HepG2 (cell line): ENCODE results near the gene BTBD8. TPM values are rescaled to one million over a fixed set of nuclear protein-coding genes. Genes with fewer than 3 reads are reported as not detected.

ENCODE experiments used
- ATAC-seq: fragments of 200-7000 bp; cut with Tn5 transposase; 3 replicates; pipeline ENCODE4 v1.9.1; 2020; ENCODE audit warnings: mild to moderate bottlenecking, moderate library complexity
- BruUV-seq: library from RNA; stranded (reverse); fragments of 400-500 nt; replicated peaks from 2 replicates; lab custom pipeline; 2021; lab: Mats Ljungman, UMichigan
- CTCF ChIA-PET: fragments of 300-600 bp; formaldehyde crosslinking; extraction: SDS; loops from one replicate; lab custom pipeline; 2021; ENCODE audit warnings: low total read pairs, inconsistent platforms, low intra/inter-chr PET ratio; lab: Yijun Ruan, JAX
- POLR2A ChIA-PET: fragments of 350-600 bp; sonication (Branson Sonifier 250); formaldehyde crosslinking; loops from one replicate; lab custom pipeline; 2020; ENCODE audit warnings: antibody characterized with exemption, inconsistent platforms; lab: Yijun Ruan, JAX
- DNase-seq: peaks from one replicate; pipeline ENCODE4 v3.0.0-alpha.2; 2015; ENCODE audit warnings: low spot score
- FAIRE-seq: peaks from 3 replicates; lab custom pipeline; 2011; peaks lifted over from hg19 to GRCh38; lab: Jason Lieb, UNC
- H2AFZ ChIP-seq: one replicate; pipeline ENCODE4 v1.6.1; 2011; ENCODE audit warnings: low read length, inconsistent platforms
- H3K27ac ChIP-seq: fragments of 300-600 bp; 3 replicates; pipeline ENCODE4 v1.8.0; 2011; ENCODE audit warnings: mixed run types, mild to moderate bottlenecking, mixed read lengths, low read length, inconsistent platforms; ENCODE audit not compliant: insufficient read depth; ENCODE audit errors: extremely low read length
- H3K27me3 ChIP-seq, 2 experiments: fragments of 200-600 bp in 1 of 2; 2 replicates in 1 of 2; 3 replicates in 1 of 2; pipeline versions ENCODE4 v1.6.0 to v1.8.0; 2011; ENCODE audit warnings: low read length in 2 of 2, mild to moderate bottlenecking in 2 of 2, moderate library complexity in 2 of 2, inconsistent platforms in 1 of 2; ENCODE audit not compliant: insufficient read depth in 2 of 2, control insufficient read depth in 1 of 2
- H3K36me3 ChIP-seq, 2 experiments: fragments of 200-600 bp in 1 of 2; replicated peaks in 1 of 2; 2 replicates in 1 of 2; 3 replicates in 1 of 2; pipeline versions ENCODE4 v1.5.1 to v1.8.0; 2011; ENCODE audit warnings: low read length in 2 of 2, inconsistent platforms in 1 of 2; ENCODE audit not compliant: insufficient read depth in 2 of 2, control insufficient read depth in 1 of 2
- H3K4me1 ChIP-seq: 2 replicates; pipeline ENCODE4 v1.5.1; 2012; ENCODE audit warnings: low read length, inconsistent platforms; ENCODE audit not compliant: insufficient read depth
- H3K4me2 ChIP-seq: 2 replicates; pipeline ENCODE4 v1.6.0; 2011; ENCODE audit warnings: low read depth, low read length, inconsistent platforms
- H3K4me3 ChIP-seq, 3 experiments: fragments of 200-600 bp in 1 of 3; sonication (generic), shearing (Covaris generic) in 1 of 3; replicated peaks in 1 of 3; 2 replicates each; pipeline ENCODE4 v1.5.1; 2011 to 2016; ENCODE audit warnings: low read length in 3 of 3, inconsistent platforms in 2 of 3, low read depth in 2 of 3, mild to moderate bottlenecking in 2 of 3, control low read depth in 1 of 3, mixed read lengths in 1 of 3; ENCODE audit not compliant: insufficient read depth in 1 of 3
- H3K79me2 ChIP-seq: one replicate; pipeline ENCODE4 v1.6.1; 2011; ENCODE audit warnings: low read length, inconsistent platforms; ENCODE audit not compliant: insufficient read depth
- H3K9ac ChIP-seq: 2 replicates; pipeline ENCODE4 v1.6.0; 2011; ENCODE audit warnings: mild to moderate bottlenecking, low read depth, low read length, inconsistent platforms; ENCODE audit not compliant: insufficient read depth
- H3K9me3 ChIP-seq: 2 replicates; pipeline ENCODE4 v1.5.1; 2012; ENCODE audit warnings: mild to moderate bottlenecking, low read length
- H4K20me1 ChIP-seq: 2 replicates; pipeline ENCODE4 v1.6.0; 2011; ENCODE audit warnings: inconsistent platforms, mild to moderate bottlenecking, low read length, moderate library complexity; ENCODE audit not compliant: insufficient read depth
- DMAP1 ChIP-seq: IDR thresholded peaks from 2 replicates; pipeline ENCODE4 v1.6.1; 2016
- DNMT3B ChIP-seq: conservative IDR thresholded peaks from 2 replicates; pipeline ENCODE4 v1.6.1; 2016; ENCODE audit warnings: missing biosample characterization, control low read depth
- FOXA1 ChIP-seq, 2 experiments: fragments of 450-650 bp in 1 of 2; sonication (generic) in 1 of 2; formaldehyde crosslinking in 1 of 2; IDR thresholded peaks; 2 replicates each; pipeline versions ENCODE4 v1.4.0 to v1.6.1; 2016 to 2020; ENCODE audit warnings: missing genetic modification reagents in 1 of 2
- KAT8 ChIP-seq: IDR thresholded peaks from 2 replicates; pipeline ENCODE4 v1.6.1; 2016; ENCODE audit warnings: missing genetic modification reagents, missing compliant biosample characterization
- KDM3A ChIP-seq: IDR thresholded peaks from 2 replicates; pipeline ENCODE4 v1.6.1; 2018; ENCODE audit warnings: low read depth, missing compliant biosample characterization
- KLF12 ChIP-seq: sonication (generic); formaldehyde crosslinking; IDR thresholded peaks from 2 replicates; pipeline ENCODE4 v1.4.0; 2020; ENCODE audit warnings: missing genetic modification reagents, borderline replicate concordance
- KMT2A ChIP-seq: sonication (generic); formaldehyde crosslinking; IDR thresholded peaks from 2 replicates; pipeline ENCODE4 v1.4.0; 2020; ENCODE audit warnings: missing genetic modification reagents
- MTA1 ChIP-seq: sonication (generic); formaldehyde crosslinking; IDR thresholded peaks from 2 replicates; pipeline ENCODE4 v1.4.0; 2020; ENCODE audit warnings: missing genetic modification reagents, mild to moderate bottlenecking, borderline replicate concordance
- NR2F1 ChIP-seq, 2 experiments: fragments of 450-650 bp in 1 of 2; formaldehyde crosslinking in 1 of 2; IDR thresholded peaks; 2 replicates each; pipeline versions ENCODE4 v1.5.0 to v1.6.1; 2016 to 2020; ENCODE audit warnings: mild to moderate bottlenecking in 1 of 2, missing compliant biosample characterization in 1 of 2, missing genetic modification reagents in 1 of 2, moderate library complexity in 1 of 2
- NR2F2 ChIP-seq: IDR thresholded peaks from 2 replicates; pipeline ENCODE4 v1.6.1; 2012; ENCODE audit warnings: low read depth, inconsistent platforms, borderline replicate concordance
- RAD51 ChIP-seq: fragments of 450-650 bp; IDR thresholded peaks from 2 replicates; pipeline ENCODE4 v1.6.1; 2016; ENCODE audit warnings: borderline replicate concordance
- RBM39 ChIP-seq: fragments of 200-400 bp; formaldehyde crosslinking; IDR thresholded peaks from one replicate; pipeline ENCODE4 v1.6.1; 2018; ENCODE audit warnings: antibody characterized with exemption, mild to moderate bottlenecking, low read depth, low read length; ENCODE audit not compliant: poor library complexity, severe bottlenecking
- REXO4 ChIP-seq: sonication (generic); formaldehyde crosslinking; IDR thresholded peaks from 2 replicates; pipeline ENCODE4 v1.8.0; 2022; ENCODE audit warnings: missing genetic modification reagents, mild to moderate bottlenecking, borderline replicate concordance
- ZBTB42 ChIP-seq: sonication (generic); formaldehyde crosslinking; IDR thresholded peaks from 2 replicates; pipeline ENCODE4 v1.5.0; 2020; ENCODE audit warnings: mild to moderate bottlenecking, missing genetic modification reagents
- ZNF552 ChIP-seq: sonication (generic); formaldehyde crosslinking; IDR thresholded peaks from 2 replicates; pipeline ENCODE4 v1.9.0; 2022; ENCODE audit warnings: missing genetic modification reagents, mild to moderate bottlenecking, borderline replicate concordance
- WGBS: methylation state at CpG from one replicate; pipeline ENCODE4 v1.1.6; 2017; ENCODE audit warnings: low lambda C conversion rate; 5-methylcytosine and 5-hydroxymethylcytosine counted together
- in situ Hi-C: cut with HindIII; loops from 2 replicates; pipeline ENCODE4 v1.10.0; 2017; ENCODE audit warnings: low pct_unique_long_range_greater_than_20kb; ENCODE audit not compliant: extremely low pct_ligation_motif_present
- intact Hi-C: fragments of 100-400 bp; cut with micrococcal nuclease; formaldehyde crosslinking; loops from one replicate; pipeline ENCODE4 v1.10.0; 2022; ENCODE audit not compliant: unreplicated experiment
- polyA plus RNA-seq, 8 experiments: library from polyadenylated mRNA; depleted of rRNA in 3 of 8; stranded (reverse) in 7 of 8; unstranded in 1 of 8; fragments of >200 nt; fragmentation: Illumina TruSeq in 4 of 8; extraction: Trizol in 4 of 8; gene quantifications; 2 replicates each; pipeline versions ENCODE4 v1.2.1 to v1.2.3, GENCODE V29; 2011 to 2016; ENCODE audit warnings: low read depth in 4 of 8, missing spikeins in 1 of 8, mixed read lengths in 1 of 8; ENCODE audit not compliant: insufficient read depth in 1 of 8
- total RNA-seq, 5 experiments: library from RNA; depleted of rRNA; stranded (reverse); fragments of >200 nt; fragmentation: Illumina TruSeq; extraction: Trizol; gene quantifications; 2 replicates each; pipeline ENCODE4 v1.2.3, GENCODE V29; 2016; ENCODE audit warnings: low read depth in 1 of 5
- TF ChIP-seq, protein P1 (sequence below): sonication (generic); formaldehyde crosslinking; IDR thresholded peaks from 2 replicates; pipeline ENCODE4 v1.4.0; 2020; ENCODE audit warnings: mild to moderate bottlenecking, missing genetic modification reagents
- TF ChIP-seq, protein P2 (sequence below): IDR thresholded peaks from 2 replicates; pipeline ENCODE4 v1.6.1; 2012; ENCODE audit warnings: inconsistent platforms
- TF ChIP-seq, protein P3 (sequence below): sonication (generic); formaldehyde crosslinking; IDR thresholded peaks from 2 replicates; pipeline ENCODE4 v1.8.1; 2023; ENCODE audit warnings: mild to moderate bottlenecking, missing genetic modification reagents, borderline replicate concordance

Gene BTBD8
- total and polyA plus RNA-seq, 2 of the 13 experiments (the other 11 are each of a cell fraction or from before 2014, with no cell fraction given) = 0.41 to 1.8 TPM

DNA sequence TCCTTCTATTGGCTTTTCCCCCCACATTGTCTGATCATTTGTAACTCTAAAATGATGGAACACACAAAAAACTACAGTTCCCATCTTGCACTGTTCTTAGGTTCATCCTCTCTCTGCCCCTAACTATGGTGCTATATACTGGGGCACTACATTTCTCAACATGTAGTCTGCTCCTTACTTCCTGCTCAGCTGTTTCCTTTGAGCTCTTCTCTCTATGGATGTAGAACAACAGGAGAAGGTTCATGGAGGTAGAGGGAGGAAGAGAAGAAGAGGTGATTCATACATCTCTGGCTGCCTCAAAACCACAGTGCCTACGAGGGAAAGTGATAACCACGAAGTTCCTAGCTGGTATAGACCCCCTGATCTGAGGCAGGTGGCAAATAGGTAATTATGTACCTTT is 130.6 kb downstream of the BTBD8 start (continued):
- TF ChIP-seq, protein P1, sequence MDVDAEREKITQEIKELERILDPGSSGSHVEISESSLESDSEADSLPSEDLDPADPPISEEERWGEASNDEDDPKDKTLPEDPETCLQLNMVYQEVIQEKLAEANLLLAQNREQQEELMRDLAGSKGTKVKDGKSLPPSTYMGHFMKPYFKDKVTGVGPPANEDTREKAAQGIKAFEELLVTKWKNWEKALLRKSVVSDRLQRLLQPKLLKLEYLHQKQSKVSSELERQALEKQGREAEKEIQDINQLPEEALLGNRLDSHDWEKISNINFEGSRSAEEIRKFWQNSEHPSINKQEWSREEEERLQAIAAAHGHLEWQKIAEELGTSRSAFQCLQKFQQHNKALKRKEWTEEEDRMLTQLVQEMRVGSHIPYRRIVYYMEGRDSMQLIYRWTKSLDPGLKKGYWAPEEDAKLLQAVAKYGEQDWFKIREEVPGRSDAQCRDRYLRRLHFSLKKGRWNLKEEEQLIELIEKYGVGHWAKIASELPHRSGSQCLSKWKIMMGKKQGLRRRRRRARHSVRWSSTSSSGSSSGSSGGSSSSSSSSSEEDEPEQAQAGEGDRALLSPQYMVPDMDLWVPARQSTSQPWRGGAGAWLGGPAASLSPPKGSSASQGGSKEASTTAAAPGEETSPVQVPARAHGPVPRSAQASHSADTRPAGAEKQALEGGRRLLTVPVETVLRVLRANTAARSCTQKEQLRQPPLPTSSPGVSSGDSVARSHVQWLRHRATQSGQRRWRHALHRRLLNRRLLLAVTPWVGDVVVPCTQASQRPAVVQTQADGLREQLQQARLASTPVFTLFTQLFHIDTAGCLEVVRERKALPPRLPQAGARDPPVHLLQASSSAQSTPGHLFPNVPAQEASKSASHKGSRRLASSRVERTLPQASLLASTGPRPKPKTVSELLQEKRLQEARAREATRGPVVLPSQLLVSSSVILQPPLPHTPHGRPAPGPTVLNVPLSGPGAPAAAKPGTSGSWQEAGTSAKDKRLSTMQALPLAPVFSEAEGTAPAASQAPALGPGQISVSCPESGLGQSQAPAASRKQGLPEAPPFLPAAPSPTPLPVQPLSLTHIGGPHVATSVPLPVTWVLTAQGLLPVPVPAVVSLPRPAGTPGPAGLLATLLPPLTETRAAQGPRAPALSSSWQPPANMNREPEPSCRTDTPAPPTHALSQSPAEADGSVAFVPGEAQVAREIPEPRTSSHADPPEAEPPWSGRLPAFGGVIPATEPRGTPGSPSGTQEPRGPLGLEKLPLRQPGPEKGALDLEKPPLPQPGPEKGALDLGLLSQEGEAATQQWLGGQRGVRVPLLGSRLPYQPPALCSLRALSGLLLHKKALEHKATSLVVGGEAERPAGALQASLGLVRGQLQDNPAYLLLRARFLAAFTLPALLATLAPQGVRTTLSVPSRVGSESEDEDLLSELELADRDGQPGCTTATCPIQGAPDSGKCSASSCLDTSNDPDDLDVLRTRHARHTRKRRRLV (CRISPR knock-in tag) = no peak
- no peak for TF ChIP-seq ZNF552

DNA sequence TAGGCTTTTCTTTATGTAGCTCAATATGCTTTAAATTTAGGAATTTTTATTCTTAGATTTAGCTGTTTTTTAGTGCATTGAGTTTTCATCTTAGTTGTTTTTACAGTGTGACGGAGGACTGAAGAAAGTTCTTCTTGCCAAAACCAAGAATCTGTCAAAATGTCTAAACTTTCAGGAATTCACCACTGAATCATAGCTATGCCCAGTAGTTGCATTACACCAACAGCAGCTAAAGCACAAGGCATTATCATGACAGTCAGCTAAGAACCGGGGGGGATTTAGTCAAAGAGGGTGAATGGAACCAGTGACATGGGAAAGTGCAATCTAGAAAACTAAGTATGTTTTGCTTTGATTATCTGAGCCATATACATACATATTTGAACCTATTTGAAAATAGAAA is 131.0 kb downstream of the BTBD8 start:
- Histone ChIP-seq H3K79me2 (no peaks in the 10 kb centered on the region), H3K4me2 (no peak overlapping the region), H4K20me1 (no peaks in the 10 kb centered on the region), H2AFZ (no peak overlapping the region), H3K9ac (no peak overlapping the region), H3K27me3 (no peaks in the 10 kb centered on the region; a peak in 2 of 5 replicates), H3K4me3 (no peak overlapping the region), H3K36me3 (no peaks in the 10 kb centered on the region), H3K9me3 (peaks cover 4% of the 10 kb centered on the region; the same call in 1 of the 2 replicates), H3K4me1 (no peaks in the 10 kb centered on the region), H3K27ac (no peak overlapping the region)
- intact Hi-C loops = no loop called here
- TF ChIP-seq, protein P2, sequence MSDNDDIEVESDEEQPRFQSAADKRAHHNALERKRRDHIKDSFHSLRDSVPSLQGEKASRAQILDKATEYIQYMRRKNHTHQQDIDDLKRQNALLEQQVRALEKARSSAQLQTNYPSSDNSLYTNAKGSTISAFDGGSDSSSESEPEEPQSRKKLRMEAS = no peak
- no peak for TF ChIP-seq NR2F2
- no peak for TF ChIP-seq KLF12 (CRISPR knock-in tag)
- no peak for TF ChIP-seq KDM3A
- TF ChIP-seq ZBTB42 (CRISPR knock-in tag) = no peak
- no peak for TF ChIP-seq FOXA1 (IDR thresholded peaks at IDR 0.05)
- no peak for TF ChIP-seq FOXA1 (CRISPR knock-in tag; IDR thresholded peaks at IDR 0.05)
- TF ChIP-seq REXO4 (CRISPR knock-in tag) = no peak
- no peak for TF ChIP-seq NR2F1 (CRISPR knock-in tag; IDR thresholded peaks at IDR 0.05)
- no peak for TF ChIP-seq DMAP1 (CRISPR knock-in tag)
- no peak for TF ChIP-seq MTA1 (CRISPR knock-in tag)
- TF ChIP-seq DNMT3B (CRISPR knock-in tag) = no peak
- no peak for TF ChIP-seq KAT8 (CRISPR knock-in tag)
- no peak for TF ChIP-seq RAD51
- no peak for TF ChIP-seq RBM39
- TF ChIP-seq, protein P3, sequence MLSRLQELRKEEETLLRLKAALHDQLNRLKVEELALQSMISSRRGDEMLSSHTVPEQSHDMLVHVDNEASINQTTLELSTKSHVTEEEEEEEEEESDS (CRISPR knock-in tag) = no peak
- no peak for TF ChIP-seq KMT2A (CRISPR knock-in tag)
- CTCF ChIA-PET = no interaction called here
- DNase-seq (no peak), ATAC-seq (no peak), FAIRE-seq (no peak)
- POLR2A ChIA-PET = no interaction called here
- in situ Hi-C loops = no loop called here
- no TSS peak for BruUV-seq
- 56% methylated on average over 2 of the region's 2 CpGs for whole genome bisulfite sequencing
